HepG2 (cell line): ENCODE results near the gene CPEB4. TPM values are rescaled to one million over a fixed set of nuclear protein-coding genes. Genes with fewer than 3 reads are reported as not detected.
A peak's percentile ranks its signal among the peaks of the same experiment; 100 is the strongest.

Experiments
- CAMTA2 ChIP-seq: sonication (generic); formaldehyde crosslinking; IDR thresholded peaks from 2 replicates; pipeline ENCODE4 v1.4.0; 2020; ENCODE audit warnings: mild to moderate bottlenecking, missing genetic modification reagents, borderline replicate concordance
- HINFP ChIP-seq: sonication (generic); formaldehyde crosslinking; IDR thresholded peaks from 2 replicates; pipeline ENCODE4 v1.4.0; 2020; ENCODE audit warnings: low read depth, mild to moderate bottlenecking, missing genetic modification reagents
- HNRNPK ChIP-seq: fragments of 200-400 bp; formaldehyde crosslinking; IDR thresholded peaks from 2 replicates; pipeline ENCODE4 v1.6.1; 2018; ENCODE audit warnings: low read length, low read depth, moderate library complexity, mild to moderate bottlenecking; ENCODE audit not compliant: poor library complexity, severe bottlenecking
- HOXA5 ChIP-seq: sonication (generic); formaldehyde crosslinking; IDR thresholded peaks from 2 replicates; pipeline ENCODE4 v1.4.0; 2020; ENCODE audit warnings: missing genetic modification reagents
- KDM2A ChIP-seq: sonication (generic); formaldehyde crosslinking; IDR thresholded peaks from 2 replicates; pipeline ENCODE4 v1.4.0; 2020; ENCODE audit warnings: low read depth, missing genetic modification reagents, borderline replicate concordance
- NFKBIZ ChIP-seq: IDR thresholded peaks from 2 replicates; pipeline ENCODE4 v1.6.1; 2018; ENCODE audit warnings: missing genetic modification reagents, missing compliant biosample characterization
- NPAS2 ChIP-seq: sonication (generic); formaldehyde crosslinking; IDR thresholded peaks from 2 replicates; pipeline ENCODE4 v1.8.0; 2022; ENCODE audit warnings: mild to moderate bottlenecking, missing genetic modification reagents, borderline replicate concordance
- NR2F6 ChIP-seq, 2 experiments: IDR thresholded peaks; 2 replicates each; pipeline ENCODE4 v1.6.1; 2016; ENCODE audit warnings: antibody characterized with exemption in 1 of 2, mild to moderate bottlenecking in 1 of 2
- PAWR ChIP-seq: sonication (generic); formaldehyde crosslinking; IDR thresholded peaks from 2 replicates; pipeline ENCODE4 v1.4.0; 2020; ENCODE audit warnings: missing genetic modification reagents, mild to moderate bottlenecking, borderline replicate concordance
- ZNF17 ChIP-seq: sonication (generic); formaldehyde crosslinking; IDR thresholded peaks from 2 replicates; pipeline ENCODE4 v1.5.0; 2020; ENCODE audit warnings: mild to moderate bottlenecking, missing genetic modification reagents
- ZNF263 ChIP-seq: sonication (generic); formaldehyde crosslinking; IDR thresholded peaks from 2 replicates; pipeline ENCODE4 v1.4.0; 2020; ENCODE audit warnings: missing genetic modification reagents
- ZNF354B ChIP-seq: sonication (generic); formaldehyde crosslinking; IDR thresholded peaks from 2 replicates; pipeline ENCODE4 v1.8.0; 2022; ENCODE audit warnings: mild to moderate bottlenecking, missing genetic modification reagents
- ZNF484 ChIP-seq: sonication (generic); formaldehyde crosslinking; IDR thresholded peaks from 2 replicates; pipeline ENCODE4 v1.5.1; 2020; ENCODE audit warnings: mild to moderate bottlenecking, low read depth, missing genetic modification reagents, borderline replicate concordance
- ZNF562 ChIP-seq: sonication (generic); formaldehyde crosslinking; IDR thresholded peaks from 2 replicates; pipeline ENCODE4 v1.8.0; 2022; ENCODE audit warnings: missing genetic modification reagents, borderline replicate concordance
- ZNF615 ChIP-seq: sonication (generic); formaldehyde crosslinking; IDR thresholded peaks from 2 replicates; pipeline ENCODE4 v1.5.0; 2020; ENCODE audit warnings: mild to moderate bottlenecking, missing genetic modification reagents, borderline replicate concordance
- ZNF713 ChIP-seq: sonication (generic); formaldehyde crosslinking; IDR thresholded peaks from 2 replicates; pipeline ENCODE4 v1.4.0; 2020; ENCODE audit warnings: mild to moderate bottlenecking, missing genetic modification reagents
- ZNF749 ChIP-seq: sonication (generic); formaldehyde crosslinking; IDR thresholded peaks from 2 replicates; pipeline ENCODE4 v1.8.0; 2022; ENCODE audit warnings: mild to moderate bottlenecking, missing genetic modification reagents, moderate library complexity, borderline replicate concordance
- polyA plus RNA-seq, 8 experiments: library from polyadenylated mRNA; depleted of rRNA in 3 of 8; stranded (reverse) in 7 of 8; unstranded in 1 of 8; fragments of >200 nt; fragmentation: Illumina TruSeq in 4 of 8; extraction: Trizol in 4 of 8; gene quantifications; 2 replicates each; pipeline versions ENCODE4 v1.2.1 to v1.2.3, GENCODE V29; 2011 to 2016; ENCODE audit warnings: low read depth in 4 of 8, missing spikeins in 1 of 8, mixed read lengths in 1 of 8; ENCODE audit not compliant: insufficient read depth in 1 of 8
- total RNA-seq, 5 experiments: library from RNA; depleted of rRNA; stranded (reverse); fragments of >200 nt; fragmentation: Illumina TruSeq; extraction: Trizol; gene quantifications; 2 replicates each; pipeline ENCODE4 v1.2.3, GENCODE V29; 2016; ENCODE audit warnings: low read depth in 1 of 5
- TF ChIP-seq, protein P1 (sequence below): sonication (generic); formaldehyde crosslinking; IDR thresholded peaks from 2 replicates; pipeline ENCODE4 v1.4.0; 2020; ENCODE audit warnings: missing genetic modification reagents, mild to moderate bottlenecking, borderline replicate concordance
- TF ChIP-seq, protein P2 (sequence below): sonication (generic); formaldehyde crosslinking; IDR thresholded peaks from 2 replicates; pipeline ENCODE4 v1.4.0; 2020; ENCODE audit warnings: mild to moderate bottlenecking, missing genetic modification reagents, borderline replicate concordance

CPEB4 gene
- total and polyA plus RNA-seq, 2 of the 13 experiments (the other 11 are each of a cell fraction or from before 2014, with no cell fraction given), result 7.7 to 26.7 TPM

- TF ChIP-seq HOXA5 (CRISPR knock-in tag) (0 out of 2 replicates have a peak, but pooled peaks have one; percentile 78), ZNF749 (CRISPR knock-in tag) (no peak), ZNF354B (no peak), ZNF484 (CRISPR knock-in tag) (no peak), PAWR (CRISPR knock-in tag) (0 out of 2 replicates have a peak, but pooled peaks have one; percentile 38), ZNF17 (CRISPR knock-in tag) (no peak), ZNF562 (CRISPR knock-in tag) (no peak), HINFP (CRISPR knock-in tag) (peak; percentile 29; the same call in 1 of the 2 replicates), ZNF713 (CRISPR knock-in tag) (no peak), KDM2A (peak; percentile 87), HNRNPK (no peak), NPAS2 (no peak), CAMTA2 (CRISPR knock-in tag) (no peak), NR2F6 (IDR thresholded peaks at IDR 0.05) (no peak), NR2F6 (CRISPR knock-in tag; IDR thresholded peaks at IDR 0.05) (no peak), ZNF615 (CRISPR knock-in tag) (no peak), NFKBIZ (CRISPR knock-in tag) (no peak), ZNF263 (CRISPR knock-in tag) (no peak)
- TF ChIP-seq, protein P1, sequence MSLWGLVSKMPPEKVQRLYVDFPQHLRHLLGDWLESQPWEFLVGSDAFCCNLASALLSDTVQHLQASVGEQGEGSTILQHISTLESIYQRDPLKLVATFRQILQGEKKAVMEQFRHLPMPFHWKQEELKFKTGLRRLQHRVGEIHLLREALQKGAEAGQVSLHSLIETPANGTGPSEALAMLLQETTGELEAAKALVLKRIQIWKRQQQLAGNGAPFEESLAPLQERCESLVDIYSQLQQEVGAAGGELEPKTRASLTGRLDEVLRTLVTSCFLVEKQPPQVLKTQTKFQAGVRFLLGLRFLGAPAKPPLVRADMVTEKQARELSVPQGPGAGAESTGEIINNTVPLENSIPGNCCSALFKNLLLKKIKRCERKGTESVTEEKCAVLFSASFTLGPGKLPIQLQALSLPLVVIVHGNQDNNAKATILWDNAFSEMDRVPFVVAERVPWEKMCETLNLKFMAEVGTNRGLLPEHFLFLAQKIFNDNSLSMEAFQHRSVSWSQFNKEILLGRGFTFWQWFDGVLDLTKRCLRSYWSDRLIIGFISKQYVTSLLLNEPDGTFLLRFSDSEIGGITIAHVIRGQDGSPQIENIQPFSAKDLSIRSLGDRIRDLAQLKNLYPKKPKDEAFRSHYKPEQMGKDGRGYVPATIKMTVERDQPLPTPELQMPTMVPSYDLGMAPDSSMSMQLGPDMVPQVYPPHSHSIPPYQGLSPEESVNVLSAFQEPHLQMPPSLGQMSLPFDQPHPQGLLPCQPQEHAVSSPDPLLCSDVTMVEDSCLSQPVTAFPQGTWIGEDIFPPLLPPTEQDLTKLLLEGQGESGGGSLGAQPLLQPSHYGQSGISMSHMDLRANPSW (CRISPR knock-in tag), result peak; percentile 78; the same call in 1 of the 2 replicates
- TF ChIP-seq, protein P2, sequence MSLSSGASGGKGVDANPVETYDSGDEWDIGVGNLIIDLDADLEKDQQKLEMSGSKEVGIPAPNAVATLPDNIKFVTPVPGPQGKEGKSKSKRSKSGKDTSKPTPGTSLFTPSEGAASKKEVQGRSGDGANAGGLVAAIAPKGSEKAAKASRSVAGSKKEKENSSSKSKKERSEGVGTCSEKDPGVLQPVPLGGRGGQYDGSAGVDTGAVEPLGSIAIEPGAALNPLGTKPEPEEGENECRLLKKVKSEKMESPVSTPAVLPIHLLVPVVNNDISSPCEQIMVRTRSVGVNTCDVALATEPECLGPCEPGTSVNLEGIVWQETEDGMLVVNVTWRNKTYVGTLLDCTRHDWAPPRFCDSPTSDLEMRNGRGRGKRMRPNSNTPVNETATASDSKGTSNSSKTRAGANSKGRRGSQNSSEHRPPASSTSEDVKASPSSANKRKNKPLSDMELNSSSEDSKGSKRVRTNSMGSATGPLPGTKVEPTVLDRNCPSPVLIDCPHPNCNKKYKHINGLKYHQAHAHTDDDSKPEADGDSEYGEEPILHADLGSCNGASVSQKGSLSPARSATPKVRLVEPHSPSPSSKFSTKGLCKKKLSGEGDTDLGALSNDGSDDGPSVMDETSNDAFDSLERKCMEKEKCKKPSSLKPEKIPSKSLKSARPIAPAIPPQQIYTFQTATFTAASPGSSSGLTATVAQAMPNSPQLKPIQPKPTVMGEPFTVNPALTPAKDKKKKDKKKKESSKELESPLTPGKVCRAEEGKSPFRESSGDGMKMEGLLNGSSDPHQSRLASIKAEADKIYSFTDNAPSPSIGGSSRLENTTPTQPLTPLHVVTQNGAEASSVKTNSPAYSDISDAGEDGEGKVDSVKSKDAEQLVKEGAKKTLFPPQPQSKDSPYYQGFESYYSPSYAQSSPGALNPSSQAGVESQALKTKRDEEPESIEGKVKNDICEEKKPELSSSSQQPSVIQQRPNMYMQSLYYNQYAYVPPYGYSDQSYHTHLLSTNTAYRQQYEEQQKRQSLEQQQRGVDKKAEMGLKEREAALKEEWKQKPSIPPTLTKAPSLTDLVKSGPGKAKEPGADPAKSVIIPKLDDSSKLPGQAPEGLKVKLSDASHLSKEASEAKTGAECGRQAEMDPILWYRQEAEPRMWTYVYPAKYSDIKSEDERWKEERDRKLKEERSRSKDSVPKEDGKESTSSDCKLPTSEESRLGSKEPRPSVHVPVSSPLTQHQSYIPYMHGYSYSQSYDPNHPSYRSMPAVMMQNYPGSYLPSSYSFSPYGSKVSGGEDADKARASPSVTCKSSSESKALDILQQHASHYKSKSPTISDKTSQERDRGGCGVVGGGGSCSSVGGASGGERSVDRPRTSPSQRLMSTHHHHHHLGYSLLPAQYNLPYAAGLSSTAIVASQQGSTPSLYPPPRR (CRISPR knock-in tag), result peak; percentile 50
Observed at GRCh38 chr5:173887610-173888472, at the start of gene CPEB4 (continued).
